ENCODE measurements around the gene CYP4A11. TPM values are rescaled to one million over a fixed set of nuclear protein-coding genes. Genes with fewer than 3 reads are reported as not detected.

CYP4A11 gene
- not detected for total RNA-seq

GRCh38 chr1:46941135-46941694, at the start of gene CYP4A11:
Gene CYP4A11, minus strand, starts transcription at chr1:46941476. Its CDS starts 43 bp downstream, at chr1:46941433.

Other genes with a start within 250 kb of the CYP4A11 start
- gene EFCAB14, start 222.4 kb downstream of the CYP4A11 start, total RNA-seq = 10 to 100 TPM; 79.2 to 80.1 TPM
- not detected for gene CYP4B1, start 142.4 kb downstream of the CYP4A11 start, total RNA-seq
- gene CYP4X1, start 82.2 kb upstream of the CYP4A11 start, total RNA-seq = not detected
- gene CYP4Z1, start 125.8 kb upstream of the CYP4A11 start, total RNA-seq = not detected
- gene CYP4A22, start 196.0 kb upstream of the CYP4A11 start, total RNA-seq = not detected
- not detected for gene PDZK1IP1, start 248.6 kb upstream of the CYP4A11 start, total RNA-seq

All from activated naive CD4-positive, alpha-beta T cell treated with anti-CD3 and anti-CD28 coated beads, Interleukin-2, amount 10 ng/mL, durations not matched to agents 5 hours and 36 hours (primary cell).